HEK293T (cell line): ENCODE data around the gene ITFG2.
"Not testable (repeated sequence)": the region's sequence is repeated elsewhere in the genome, so short reads cannot be mapped to it uniquely, and the experiment has no call there.

Experiments
- CTCF ChIA-PET: fragments of 350-600 bp; formaldehyde crosslinking; extraction: SDS; loops from one replicate; lab custom pipeline; 2021; ENCODE audit warnings: antibody characterized with exemption, inconsistent platforms; lab: Yijun Ruan, JAX
- POLR2A ChIA-PET: fragments of 350-600 bp; formaldehyde crosslinking; extraction: SDS; loops from one replicate; lab custom pipeline; 2020; ENCODE audit warnings: antibody characterized with exemption, inconsistent platforms; lab: Yijun Ruan, JAX
- DNase-seq: peaks from one replicate; pipeline ENCODE4 v3.0.0; 2012; ENCODE audit warnings: mixed read lengths; ENCODE audit errors: extremely low spot score
- ARNT ChIP-seq: fragments of 450-650 bp; IDR thresholded peaks from 2 replicates; pipeline ENCODE4 v1.6.1; 2017; ENCODE audit warnings: mild to moderate bottlenecking
- BHLHE40 ChIP-seq: fragments of 450-650 bp; IDR thresholded peaks from 2 replicates; pipeline ENCODE4 v1.6.1; 2016; ENCODE audit warnings: mild to moderate bottlenecking, moderate library complexity, borderline replicate concordance
- CTBP1 ChIP-seq: fragments of 450-650 bp; IDR thresholded peaks from 2 replicates; pipeline ENCODE4 v1.6.1; 2016; ENCODE audit warnings: borderline replicate concordance
- ELF4 ChIP-seq: fragments of 450-650 bp; IDR thresholded peaks from 2 replicates; pipeline ENCODE4 v1.6.1; 2017; ENCODE audit warnings: antibody characterized with exemption
- FOXA1 ChIP-seq: fragments of 450-650 bp; IDR thresholded peaks from 2 replicates; pipeline ENCODE4 v1.6.1; 2016; ENCODE audit warnings: mild to moderate bottlenecking
- FOXK2 ChIP-seq: fragments of 450-650 bp; IDR thresholded peaks from 2 replicates; pipeline ENCODE4 v1.6.1; 2016; ENCODE audit warnings: mild to moderate bottlenecking
- FOXM1 ChIP-seq: fragments of 450-650 bp; IDR thresholded peaks from 2 replicates; pipeline ENCODE4 v1.6.1; 2017; ENCODE audit warnings: mild to moderate bottlenecking, borderline replicate concordance
- HDGF ChIP-seq: fragments of 450-650 bp; IDR thresholded peaks from 2 replicates; pipeline ENCODE4 v1.6.1; 2017; ENCODE audit warnings: antibody characterized with exemption, borderline replicate concordance
- L3MBTL2 ChIP-seq: fragments of 450-650 bp; conservative IDR thresholded peaks from 2 replicates; pipeline ENCODE4 v1.6.1; 2016; ENCODE audit warnings: mild to moderate bottlenecking
- LEF1 ChIP-seq: fragments of 450-650 bp; IDR thresholded peaks from 2 replicates; pipeline ENCODE4 v1.6.1; 2017; ENCODE audit warnings: mild to moderate bottlenecking, borderline replicate concordance
- NFRKB ChIP-seq: fragments of 450-650 bp; IDR thresholded peaks from 2 replicates; pipeline ENCODE4 v1.6.1; 2016; ENCODE audit warnings: mild to moderate bottlenecking, moderate library complexity
- SP1 ChIP-seq: fragments of 450-650 bp; IDR thresholded peaks from 2 replicates; pipeline ENCODE4 v1.6.1; 2017
- SUZ12 ChIP-seq: fragments of 450-650 bp; IDR thresholded peaks from 2 replicates; pipeline ENCODE4 v1.6.1; 2016; ENCODE audit warnings: mild to moderate bottlenecking
- TARDBP ChIP-seq: fragments of 450-650 bp; IDR thresholded peaks from 2 replicates; pipeline ENCODE4 v1.6.1; 2016
- ZNF384 ChIP-seq: fragments of 450-650 bp; IDR thresholded peaks from 2 replicates; pipeline ENCODE4 v1.6.1; 2016
- TF ChIP-seq, protein P1 (sequence below): fragments of 450-650 bp; IDR thresholded peaks from 2 replicates; pipeline ENCODE4 v1.6.1; 2016

The ITFG2 gene

GRCh38 chr12:2769866-2770533 is 42.5 kb upstream of the ITFG2 start:
- ChIA-PET POLR2A (no interaction called here), CTCF (no interaction called here)
- no peak for TF ChIP-seq TARDBP
- TF ChIP-seq FOXA1, result no peak
- TF ChIP-seq ARNT, result no peak
- no peak for TF ChIP-seq FOXK2
- no peak for TF ChIP-seq ZNF384
- TF ChIP-seq, protein P1, sequence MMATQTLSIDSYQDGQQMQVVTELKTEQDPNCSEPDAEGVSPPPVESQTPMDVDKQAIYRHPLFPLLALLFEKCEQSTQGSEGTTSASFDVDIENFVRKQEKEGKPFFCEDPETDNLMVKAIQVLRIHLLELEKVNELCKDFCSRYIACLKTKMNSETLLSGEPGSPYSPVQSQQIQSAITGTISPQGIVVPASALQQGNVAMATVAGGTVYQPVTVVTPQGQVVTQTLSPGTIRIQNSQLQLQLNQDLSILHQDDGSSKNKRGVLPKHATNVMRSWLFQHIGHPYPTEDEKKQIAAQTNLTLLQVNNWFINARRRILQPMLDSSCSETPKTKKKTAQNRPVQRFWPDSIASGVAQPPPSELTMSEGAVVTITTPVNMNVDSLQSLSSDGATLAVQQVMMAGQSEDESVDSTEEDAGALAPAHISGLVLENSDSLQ, result no peak
- no peak for TF ChIP-seq SP1
- TF ChIP-seq SUZ12, result no peak
- no peak for TF ChIP-seq BHLHE40
- no peak for TF ChIP-seq FOXM1
- DNase-seq, result no peak

DNA sequence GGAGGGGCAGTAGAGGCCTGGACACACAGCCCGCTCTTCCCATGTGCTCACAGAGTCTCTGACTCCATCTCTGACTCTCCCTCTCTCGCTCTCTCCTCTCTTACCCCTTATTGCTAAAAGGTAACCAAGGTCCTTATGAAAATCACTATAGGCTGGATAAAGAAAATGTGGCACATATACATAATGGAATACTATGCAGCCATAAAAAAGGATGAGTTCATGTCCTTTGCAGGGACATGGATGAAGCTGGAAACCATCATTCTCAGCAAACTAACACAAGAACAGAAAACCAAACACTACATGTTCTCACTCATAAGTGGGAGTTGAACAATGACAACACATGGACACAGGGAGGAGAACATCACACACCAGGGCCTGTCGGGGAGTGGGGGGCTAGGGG is 41.9 kb upstream of the ITFG2 start:
- POLR2A ChIA-PET, CTCF ChIA-PET, DNase-seq: not testable (repeated sequence)

- no peak for TF ChIP-seq FOXM1
- no peak for TF ChIP-seq TARDBP
- TF ChIP-seq HDGF, result no peak
- TF ChIP-seq, protein P1, result no peak
- no peak for TF ChIP-seq NFRKB
- no peak for TF ChIP-seq BHLHE40
- TF ChIP-seq ZNF384, result no peak
- TF ChIP-seq FOXK2, result no peak
- TF ChIP-seq LEF1, result no peak
- TF ChIP-seq CTBP1, result no peak
- ChIA-PET POLR2A (no interaction called here), CTCF (no interaction called here)
- DNase-seq, result no peak
Observed at GRCh38 chr12:2772370-2772769, 40.1 kb upstream of the ITFG2 start.

- ChIA-PET POLR2A (no interaction called here), CTCF (no interaction called here)
- no peak for DNase-seq
- TF ChIP-seq, protein P1, result no peak
- TF ChIP-seq TARDBP (no peak), L3MBTL2 (no peak), ZNF384 (no peak), LEF1 (no peak), NFRKB (no peak), FOXK2 (no peak), ARNT (no peak), SP1 (no peak), SUZ12 (no peak), ELF4 (no peak), HDGF (no peak), FOXM1 (no peak), FOXA1 (no peak), BHLHE40 (no peak), CTBP1 (no peak)
Observed at GRCh38 chr12:2773199-2773875, 39.1 kb upstream of the ITFG2 start.

- TF ChIP-seq CTBP1 (no peak), SUZ12 (no peak), LEF1 (no peak), L3MBTL2 (no peak), FOXA1 (no peak), ZNF384 (no peak), HDGF (no peak), ARNT (no peak)
- CTCF ChIA-PET, result interaction anchor here (1.0 kb wide), 1 partner anchor 9 kb away, joined by 3 read pairs; no protein-coding TSS in a partner anchor
- POLR2A ChIA-PET, result no interaction called here
- no peak for DNase-seq
Observed at GRCh38 chr12:2775431-2775830, 37.0 kb upstream of the ITFG2 start.

- ChIA-PET POLR2A (no interaction called here), CTCF (interaction anchor here (0.6 kb wide), 1 partner anchor 87 kb away, joined by 3 read pairs; no protein-coding TSS in a partner anchor)
- TF ChIP-seq SUZ12 (no peak), HDGF (no peak), FOXK2 (no peak), ARNT (no peak), FOXA1 (no peak), ELF4 (no peak), ZNF384 (no peak)
- DNase-seq, result no peak
Observed at GRCh38 chr12:2776129-2776806, 36.2 kb upstream of the ITFG2 start.
